ENCODE data around the gene OTOGL.
"Not testable (repeated sequence)": the region's sequence is repeated elsewhere in the genome, so short reads cannot be mapped to it uniquely, and the experiment has no call there.

The OTOGL gene

GRCh38 chr12:80068173-80068572, 31.2 kb upstream of the OTOGL start:
- Histone ChIP-seq H3K27ac (no peak overlapping the region), H3K4me3 (no peak overlapping the region), H3K27me3 (no peaks in the 10 kb centered on the region), H3K36me3 (no peaks in the 10 kb centered on the region), H3K9me3 (no peaks in the 10 kb centered on the region), H3K4me1 (no peaks in the 10 kb centered on the region)
- intact Hi-C loops (cut with DNase I; ENCODE audit: low total_unique reads): no loop called here
- no peak for DNase-seq
- TF ChIP-seq CTCF (IDR thresholded peaks at IDR 0.05): no peak

- H3K4me1 ChIP-seq; H3K9me3 ChIP-seq; H3K4me3 ChIP-seq; DNase-seq; intact Hi-C loops (cut with DNase I; ENCODE audit: low total_unique reads); H3K27ac ChIP-seq; H3K27me3 ChIP-seq; H3K36me3 ChIP-seq: not testable (repeated sequence)
These were observed 15.3 kb upstream of the OTOGL start for GRCh38 chr12:80083892-80084614.

- no peak for DNase-seq
- no peak for TF ChIP-seq CTCF (IDR thresholded peaks at IDR 0.05)
- intact Hi-C loops (cut with DNase I; ENCODE audit: low total_unique reads): no loop called here
- peaks cover 0 to 8% (median 0%) of the 10 kb centered on the region in 4 donors for H3K4me1 ChIP-seq
- no peaks in the 10 kb centered on the region for H3K27me3 ChIP-seq
- H3K36me3 ChIP-seq: no peaks in the 10 kb centered on the region
- H3K9me3 ChIP-seq: no peaks in the 10 kb centered on the region
- no peak overlapping the region for H3K4me3 ChIP-seq
- H3K27ac ChIP-seq: no peak overlapping the region
These were observed 13.3 kb upstream of the OTOGL start for GRCh38 chr12:80086025-80086424.

GRCh38 chr12:80087486-80088213, 11.7 kb upstream of the OTOGL start:
- no peak overlapping the region for H3K27ac ChIP-seq
- intact Hi-C loops (cut with DNase I; ENCODE audit: low total_unique reads): no loop called here
- H3K36me3 ChIP-seq: no peaks in the 10 kb centered on the region
- H3K4me1 ChIP-seq: peaks cover 0 to 8% (median 0%) of the 10 kb centered on the region in 4 donors
- H3K4me3 ChIP-seq: no peak overlapping the region
- TF ChIP-seq CTCF (IDR thresholded peaks at IDR 0.05): no peak
- H3K27me3 ChIP-seq: no peaks in the 10 kb centered on the region
- no peaks in the 10 kb centered on the region for H3K9me3 ChIP-seq
- no peak for DNase-seq

GRCh38 chr12:80100591-80100990, 1.3 kb downstream of the OTOGL start:
- DNase-seq: no peak
- no peak overlapping the region for H3K27ac ChIP-seq
- peaks cover 0 to 28% (median 3%) of the 10 kb centered on the region in 4 donors for H3K4me1 ChIP-seq
- no peaks in the 10 kb centered on the region for H3K27me3 ChIP-seq
- no peaks in the 10 kb centered on the region for H3K9me3 ChIP-seq
- no peak overlapping the region for H3K4me3 ChIP-seq
- TF ChIP-seq CTCF (IDR thresholded peaks at IDR 0.05): no peak
- no peaks in the 10 kb centered on the region for H3K36me3 ChIP-seq
- intact Hi-C loops (cut with DNase I; ENCODE audit: low total_unique reads): no loop called here

GRCh38 chr12:80101126-80101525, 1.8 kb downstream of the OTOGL start:
- no peak for DNase-seq
- no peak overlapping the region for H3K27ac ChIP-seq
- intact Hi-C loops (cut with DNase I; ENCODE audit: low total_unique reads): no loop called here

More at GRCh38 chr12:80101126-80101525, 1.8 kb downstream of the OTOGL start:
- peaks cover 0 to 28% (median 3%) of the 10 kb centered on the region in 4 donors for H3K4me1 ChIP-seq
- no peaks in the 10 kb centered on the region for H3K27me3 ChIP-seq
- H3K36me3 ChIP-seq: no peaks in the 10 kb centered on the region
- no peak overlapping the region for H3K4me3 ChIP-seq
- H3K9me3 ChIP-seq: no peaks in the 10 kb centered on the region
- no peak for TF ChIP-seq CTCF (IDR thresholded peaks at IDR 0.05)

All from tibial artery (tissue), 4 donors.